ENCODE results near the gene C17orf75.

GRCh38 chr17:32356378-32356743, 14.4 kb upstream of the C17orf75 start:
- no peak for TF ChIP-seq CTCF (IDR thresholded peaks at IDR 0.05)
- TF ChIP-seq POLR2AphosphoS5 (IDR thresholded peaks at IDR 0.05), result no peak
- TF ChIP-seq POLR2A (IDR thresholded peaks at IDR 0.05; ENCODE audit: low read depth), result no peak
